ENCODE data around the gene TNS4.

DNA sequence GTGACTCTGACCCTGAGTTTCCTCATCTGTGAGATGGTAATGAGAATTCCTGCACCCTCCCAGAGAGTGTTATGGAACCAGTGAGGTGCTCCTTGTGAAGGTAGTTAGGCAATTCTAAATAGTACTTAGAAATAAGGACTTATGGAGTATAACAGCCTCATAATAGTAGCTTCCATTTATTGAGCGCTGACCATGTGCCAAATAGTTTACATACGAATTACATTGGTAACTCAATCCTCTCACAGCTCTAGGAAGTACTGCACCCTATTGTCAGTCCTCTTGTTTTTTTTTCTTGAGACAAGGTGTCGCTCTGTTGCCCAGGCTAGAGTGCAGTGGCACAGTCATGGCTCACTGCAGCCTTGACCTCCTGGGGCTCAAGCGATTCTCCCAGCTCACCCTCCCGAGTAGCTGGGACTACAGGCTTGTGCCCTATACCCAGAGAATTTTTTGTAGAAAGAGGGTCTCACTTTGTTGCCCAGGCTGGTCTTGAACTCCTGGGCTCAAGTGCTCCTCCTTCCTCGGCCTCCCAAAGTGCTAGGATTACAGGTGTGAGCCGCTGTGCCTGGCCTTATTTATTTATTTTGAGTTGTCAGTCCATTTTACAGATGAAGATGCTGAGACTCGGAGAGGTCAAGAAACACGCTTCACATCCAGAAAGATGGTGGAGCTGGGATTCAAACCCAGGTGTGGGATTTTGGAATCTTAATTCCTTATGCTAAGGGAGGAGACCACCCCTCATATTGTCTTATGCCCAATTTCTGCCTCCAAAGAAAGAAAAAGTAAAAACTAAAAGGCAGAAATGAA is 2.9 kb downstream of the TNS4 start:
- TF ChIP-seq, protein P1, sequence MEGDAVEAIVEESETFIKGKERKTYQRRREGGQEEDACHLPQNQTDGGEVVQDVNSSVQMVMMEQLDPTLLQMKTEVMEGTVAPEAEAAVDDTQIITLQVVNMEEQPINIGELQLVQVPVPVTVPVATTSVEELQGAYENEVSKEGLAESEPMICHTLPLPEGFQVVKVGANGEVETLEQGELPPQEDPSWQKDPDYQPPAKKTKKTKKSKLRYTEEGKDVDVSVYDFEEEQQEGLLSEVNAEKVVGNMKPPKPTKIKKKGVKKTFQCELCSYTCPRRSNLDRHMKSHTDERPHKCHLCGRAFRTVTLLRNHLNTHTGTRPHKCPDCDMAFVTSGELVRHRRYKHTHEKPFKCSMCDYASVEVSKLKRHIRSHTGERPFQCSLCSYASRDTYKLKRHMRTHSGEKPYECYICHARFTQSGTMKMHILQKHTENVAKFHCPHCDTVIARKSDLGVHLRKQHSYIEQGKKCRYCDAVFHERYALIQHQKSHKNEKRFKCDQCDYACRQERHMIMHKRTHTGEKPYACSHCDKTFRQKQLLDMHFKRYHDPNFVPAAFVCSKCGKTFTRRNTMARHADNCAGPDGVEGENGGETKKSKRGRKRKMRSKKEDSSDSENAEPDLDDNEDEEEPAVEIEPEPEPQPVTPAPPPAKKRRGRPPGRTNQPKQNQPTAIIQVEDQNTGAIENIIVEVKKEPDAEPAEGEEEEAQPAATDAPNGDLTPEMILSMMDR (IDR thresholded peaks at IDR 0.05; ENCODE audit: low read length): no peak
- no peak for TF ChIP-seq EZH2 (optimal IDR thresholded peaks at IDR 0.05; ENCODE audit: low read depth, low read length)
- no peak for TF ChIP-seq EZH2phosphoT487 (IDR thresholded peaks at IDR 0.05; ENCODE audit: low read length)
